Measurements from ENCODE around the gene FAM204A.

The FAM204A gene

DNA sequence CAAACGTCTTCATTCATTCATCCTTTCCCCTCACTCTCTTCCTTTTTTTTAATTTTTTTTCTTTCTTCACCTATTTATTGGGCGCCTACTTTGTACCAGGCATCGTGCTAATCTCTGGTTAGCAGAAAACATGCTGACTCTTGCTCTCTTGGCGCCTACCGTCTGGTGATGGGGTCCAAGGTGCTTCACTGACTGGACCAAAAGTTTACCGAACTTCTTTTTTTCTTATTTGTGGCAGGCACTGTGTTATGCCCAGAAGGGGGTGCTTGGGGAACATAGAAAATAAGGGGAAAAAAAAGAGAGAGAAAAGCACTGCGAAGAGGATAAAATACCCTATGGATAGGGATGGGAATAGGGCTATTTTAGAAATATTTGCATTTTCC is 505 bp upstream of the FAM204A start:
- peak overlapping the region; percentile 89 for H3K4me2 ChIP-seq (ENCODE audit: insufficient read depth, low read length)
- peaks cover 4% of the 10 kb centered on the region for H3K27me3 ChIP-seq (ENCODE audit: insufficient read depth, low read length, poor library complexity)
- no peak for DNase-seq
- peaks cover 36% of the 10 kb centered on the region for H3K4me1 ChIP-seq (ENCODE audit: insufficient read depth, low read length)
- H2AFZ ChIP-seq (ENCODE audit: low read depth, low read length): peak overlapping the region; percentile 63
- no peak for ATAC-seq (ENCODE audit: insufficient read depth, low read depth)
- peaks cover 8% of the 10 kb centered on the region for H3K36me3 ChIP-seq (ENCODE audit: insufficient read depth, low read length)
- peak overlapping the region; percentile 84 to 98; a peak in 3 of 4 replicates for H3K4me3 ChIP-seq (ENCODE audit: low read depth in 1 of 2, low read length in 2 of 2)
- TF ChIP-seq EZH2 (IDR thresholded peaks at IDR 0.05; ENCODE audit: borderline replicate concordance, low read depth, low read length, severe bottlenecking): no peak
- H3K9ac ChIP-seq (ENCODE audit: low read depth, low read length): peak overlapping the region; percentile 83
- peaks cover 44% of the 10 kb centered on the region for H3K79me2 ChIP-seq (ENCODE audit: insufficient read depth, low read length)
- peak overlapping the region; percentile 37 for H3K27ac ChIP-seq (ENCODE audit: low read length)
- H4K20me1 ChIP-seq (ENCODE audit: insufficient read depth, low read length): no peaks in the 10 kb centered on the region
- H3K9me3 ChIP-seq (ENCODE audit: insufficient read depth, low read length, severe bottlenecking): no peaks in the 10 kb centered on the region

- Histone ChIP-seq H3K4me2 (ENCODE audit: insufficient read depth, low read length) (peak overlapping the region; percentile 89), H2AFZ (ENCODE audit: low read depth, low read length) (no peak overlapping the region), H3K9me3 (ENCODE audit: insufficient read depth, low read length, severe bottlenecking) (no peaks in the 10 kb centered on the region), H3K4me3 (ENCODE audit: low read depth in 1 of 2, low read length in 2 of 2) (peak overlapping the region; percentile 84 to 98; a peak in 3 of 4 replicates), H3K79me2 (ENCODE audit: insufficient read depth, low read length) (peaks cover 51% of the 10 kb centered on the region), H3K36me3 (ENCODE audit: insufficient read depth, low read length) (peaks cover 20% of the 10 kb centered on the region), H3K4me1 (ENCODE audit: insufficient read depth, low read length) (peaks cover 36% of the 10 kb centered on the region), H4K20me1 (ENCODE audit: insufficient read depth, low read length) (no peaks in the 10 kb centered on the region), H3K9ac (ENCODE audit: low read depth, low read length) (peak overlapping the region; percentile 83), H3K27ac (ENCODE audit: low read length) (no peak overlapping the region), H3K27me3 (ENCODE audit: insufficient read depth, low read length, poor library complexity) (no peaks in the 10 kb centered on the region)
- no peak for TF ChIP-seq EZH2 (IDR thresholded peaks at IDR 0.05; ENCODE audit: borderline replicate concordance, low read depth, low read length, severe bottlenecking)
- no peak for TF ChIP-seq CTCF (IDR thresholded peaks at IDR 0.05; ENCODE audit: borderline replicate concordance, extremely low read depth, low read length, poor library complexity, severe bottlenecking)
- ATAC-seq (ENCODE audit: insufficient read depth, low read depth) (no peak), DNase-seq (no peak)
Measured at GRCh38 chr10:118340486-118340885, 1.6 kb downstream of the FAM204A start.

DNA sequence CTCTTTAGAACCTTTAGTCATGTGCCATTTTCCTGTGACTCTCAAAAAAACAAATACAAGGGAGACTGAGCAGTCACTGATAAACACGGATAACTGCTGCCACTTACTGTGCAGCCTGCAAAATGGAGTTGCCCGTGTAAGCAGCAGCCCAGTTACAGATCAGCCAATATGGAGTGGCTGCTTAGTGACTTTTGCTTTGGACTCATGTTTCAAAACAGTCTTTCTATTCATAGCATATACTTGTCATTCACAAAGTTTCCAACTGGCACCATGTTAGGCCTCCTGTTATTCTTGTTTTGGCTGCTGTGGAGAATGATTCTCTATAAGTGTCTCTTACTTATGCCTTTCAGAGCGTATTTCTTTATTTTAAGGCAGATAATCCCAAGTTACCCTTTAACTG is 3.0 kb downstream of the FAM204A start:
- ATAC-seq (ENCODE audit: insufficient read depth, low read depth) (no peak), DNase-seq (no peak)
- Histone ChIP-seq H3K36me3 (ENCODE audit: insufficient read depth, low read length) (peaks cover 33% of the 10 kb centered on the region), H3K27me3 (ENCODE audit: insufficient read depth, low read length, poor library complexity) (no peaks in the 10 kb centered on the region), H2AFZ (ENCODE audit: low read depth, low read length) (no peak overlapping the region), H3K4me2 (ENCODE audit: insufficient read depth, low read length) (peak overlapping the region; percentile 39; the same call in 1 of the 2 replicates), H4K20me1 (ENCODE audit: insufficient read depth, low read length) (no peaks in the 10 kb centered on the region), H3K4me1 (ENCODE audit: insufficient read depth, low read length) (peaks cover 36% of the 10 kb centered on the region), H3K9ac (ENCODE audit: low read depth, low read length) (no peak overlapping the region; the same call in 1 of the 2 replicates), H3K9me3 (ENCODE audit: insufficient read depth, low read length, severe bottlenecking) (no peaks in the 10 kb centered on the region), H3K27ac (ENCODE audit: low read length) (no peak overlapping the region), H3K79me2 (ENCODE audit: insufficient read depth, low read length) (peaks cover 51% of the 10 kb centered on the region), H3K4me3 (ENCODE audit: low read depth in 1 of 2, low read length in 2 of 2) (no peak overlapping the region)
- TF ChIP-seq CTCF (IDR thresholded peaks at IDR 0.05; ENCODE audit: borderline replicate concordance, extremely low read depth, low read length, poor library complexity, severe bottlenecking): no peak
- no peak for TF ChIP-seq EZH2 (IDR thresholded peaks at IDR 0.05; ENCODE audit: borderline replicate concordance, low read depth, low read length, severe bottlenecking)

DNA sequence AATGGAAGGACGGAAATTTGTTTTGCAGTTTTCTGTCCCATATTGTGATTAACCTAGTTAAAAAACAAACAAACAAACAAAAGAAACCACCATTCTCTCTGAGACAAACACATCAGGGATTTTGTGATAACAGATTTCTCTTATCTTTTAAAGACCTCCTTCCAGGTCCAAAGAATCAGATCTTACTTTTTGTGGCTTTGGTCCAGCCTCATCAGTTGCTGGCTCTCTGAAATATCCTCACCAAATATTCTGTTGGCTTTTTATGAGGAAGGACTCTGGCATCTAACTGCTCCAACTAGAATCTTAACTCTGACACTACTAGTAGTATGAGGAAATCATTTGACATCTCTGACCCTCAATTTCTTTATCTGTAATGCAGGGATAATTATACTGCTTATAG is 4.8 kb downstream of the FAM204A start:
- Histone ChIP-seq H3K4me1 (ENCODE audit: insufficient read depth, low read length) (peaks cover 27% of the 10 kb centered on the region), H4K20me1 (ENCODE audit: insufficient read depth, low read length) (no peaks in the 10 kb centered on the region), H3K79me2 (ENCODE audit: insufficient read depth, low read length) (peaks cover 51% of the 10 kb centered on the region), H2AFZ (ENCODE audit: low read depth, low read length) (no peak overlapping the region), H3K27ac (ENCODE audit: low read length) (no peak overlapping the region), H3K4me2 (ENCODE audit: insufficient read depth, low read length) (no peak overlapping the region), H3K9me3 (ENCODE audit: insufficient read depth, low read length, severe bottlenecking) (no peaks in the 10 kb centered on the region), H3K4me3 (ENCODE audit: low read depth in 1 of 2, low read length in 2 of 2) (no peak overlapping the region), H3K9ac (ENCODE audit: low read depth, low read length) (no peak overlapping the region), H3K27me3 (ENCODE audit: insufficient read depth, low read length, poor library complexity) (no peaks in the 10 kb centered on the region), H3K36me3 (ENCODE audit: insufficient read depth, low read length) (peaks cover 51% of the 10 kb centered on the region)
- ATAC-seq (ENCODE audit: insufficient read depth, low read depth) (no peak), DNase-seq (no peak)
- TF ChIP-seq CTCF (IDR thresholded peaks at IDR 0.05; ENCODE audit: borderline replicate concordance, extremely low read depth, low read length, poor library complexity, severe bottlenecking): no peak
- TF ChIP-seq EZH2 (IDR thresholded peaks at IDR 0.05; ENCODE audit: borderline replicate concordance, low read depth, low read length, severe bottlenecking): no peak
